Tibial nerve (tissue), 4 donors: Measurements from ENCODE around the gene DENND2D. TPM values are rescaled to one million over a fixed set of nuclear protein-coding genes. Genes with fewer than 3 reads are reported as not detected.

Experiments used
- DNase-seq, 2 donors: peaks; one replicate each; pipeline ENCODE4 v3.0.0-alpha.2; 2019; ENCODE audit warnings: low spot score in 2 of 2
- H3K27ac ChIP-seq, 4 donors: fragments of 200-600 bp; sonication (generic) in 3 of 4; one replicate each; pipeline ENCODE4 v1.5.1; 2017 to 2019; ENCODE audit warnings: mild to moderate bottlenecking in 1 of 4
- H3K27me3 ChIP-seq, 2 donors: fragments of 200-600 bp; sonication (generic) in 1 of 2; one replicate each; pipeline versions ENCODE4 v1.5.1 to v1.6.0; 2017 to 2019
- H3K36me3 ChIP-seq, 3 donors: fragments of 200-600 bp; sonication (generic); one replicate each; pipeline ENCODE4 v1.5.1; 2018 to 2019
- H3K4me1 ChIP-seq, 4 donors: fragments of 200-600 bp; sonication (generic) in 3 of 4; one replicate each; pipeline ENCODE4 v1.5.1; 2017 to 2019
- H3K4me3 ChIP-seq, 4 donors: fragments of 200-600 bp; sonication (generic) in 3 of 4; one replicate each; pipeline ENCODE4 v1.5.1; 2017 to 2019; ENCODE audit warnings: mild to moderate bottlenecking in 1 of 4, moderate library complexity in 1 of 4
- H3K9me3 ChIP-seq, 4 donors: fragments of 200-600 bp; sonication (generic) in 3 of 4; one replicate each; pipeline ENCODE4 v1.5.1; 2017 to 2019
- CTCF ChIP-seq, 5 experiments: fragments of 200-600 bp in 3 of 5; fragments of 450-650 bp in 2 of 5; sonication (generic) in 3 of 5; IDR thresholded peaks; one replicate each; pipeline ENCODE4 v1.5.1; 2016 to 2019; ENCODE audit warnings: antibody characterized with exemption in 5 of 5, mild to moderate bottlenecking in 3 of 5, moderate library complexity in 2 of 5
- EP300 ChIP-seq, 2 donors: sonication (generic); formaldehyde crosslinking; IDR thresholded peaks; one replicate each; pipeline ENCODE4 v1.6.1; 2017; ENCODE audit warnings: antibody characterized with exemption in 2 of 2, mild to moderate bottlenecking in 1 of 2
- POLR2A ChIP-seq, 2 donors: fragments of 450-650 bp; IDR thresholded peaks; one replicate each; pipeline ENCODE4 v1.6.1; 2017; ENCODE audit warnings: antibody characterized with exemption in 2 of 2, mild to moderate bottlenecking in 2 of 2, moderate library complexity in 2 of 2
- WGBS, 2 donors: methylation state at CpG; one replicate each; pipeline ENCODE4 v1.1.5; 2018; 5-methylcytosine and 5-hydroxymethylcytosine counted together
- total RNA-seq, 4 donors: library from RNA; depleted of rRNA; stranded (reverse); fragments of >200 nt; gene quantifications; one replicate each; pipeline ENCODE4 v1.1.0, GENCODE V29; 2016

Gene DENND2D
- total RNA-seq, 4 donors from 2014 or later, result 4.8 to 21.6 (median 8.2) TPM

DNA sequence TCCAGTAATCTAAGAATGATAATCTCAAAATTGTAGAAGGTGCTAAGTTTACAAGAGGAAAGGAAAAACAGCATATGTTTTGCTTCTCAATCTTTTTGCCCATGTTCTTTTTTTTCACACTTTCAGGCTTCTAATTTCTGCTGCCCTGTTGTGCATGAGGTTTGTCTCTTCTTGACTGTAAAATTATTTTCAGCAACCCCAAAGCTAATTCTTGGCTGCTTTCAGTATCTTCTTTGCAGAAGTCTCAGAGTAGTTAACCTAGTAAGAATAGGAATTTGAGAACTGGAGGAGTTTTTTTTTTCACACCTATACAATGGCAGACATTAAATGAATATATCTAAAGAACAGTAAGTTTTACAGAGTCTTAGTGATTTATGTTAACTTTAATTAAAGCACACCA is 26.4 kb downstream of the DENND2D start:
- no peaks in the 10 kb centered on the region for H3K27me3 ChIP-seq
- TF ChIP-seq POLR2A (IDR thresholded peaks at IDR 0.05) (no peak), EP300 (IDR thresholded peaks at IDR 0.05) (no peak)
- no peak for DNase-seq
- no peak overlapping the region for H3K4me3 ChIP-seq
- no peak overlapping the region for H3K27ac ChIP-seq
- H3K4me1 ChIP-seq, result no peaks in the 10 kb centered on the region
- H3K9me3 ChIP-seq, result no peaks in the 10 kb centered on the region
- H3K36me3 ChIP-seq, result peaks cover 0 to 46% (median 0%) of the 10 kb centered on the region in 3 donors

DNA sequence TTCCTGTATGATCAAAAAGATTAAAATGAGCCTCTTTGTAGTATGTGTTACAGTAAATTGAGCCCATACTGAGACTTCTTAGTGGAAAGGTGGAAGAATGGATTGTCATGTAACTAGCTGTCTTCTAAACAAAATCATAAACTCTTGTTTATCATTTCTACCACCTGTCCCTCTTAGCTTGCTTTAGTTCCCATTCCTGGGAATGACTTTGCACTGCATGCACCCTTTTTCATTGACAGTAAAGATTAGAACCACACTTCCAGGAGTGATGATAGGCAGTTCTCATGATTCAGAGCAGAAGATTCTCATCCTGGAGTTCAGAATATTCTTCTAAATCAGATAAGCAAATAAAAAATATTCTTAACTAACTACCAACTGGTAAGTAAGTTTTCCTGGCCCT is 28.0 kb downstream of the DENND2D start:
- Histone ChIP-seq H3K27ac (no peak overlapping the region), H3K9me3 (no peaks in the 10 kb centered on the region), H3K27me3 (no peaks in the 10 kb centered on the region), H3K36me3 (peaks cover 0 to 50% (median 0%) of the 10 kb centered on the region in 3 donors), H3K4me3 (no peak overlapping the region), H3K4me1 (no peaks in the 10 kb centered on the region)
- DNase-seq, result no peak
- TF ChIP-seq POLR2A (IDR thresholded peaks at IDR 0.05) (no peak), CTCF (IDR thresholded peaks at IDR 0.05) (no peak), EP300 (IDR thresholded peaks at IDR 0.05) (no peak)

DNA sequence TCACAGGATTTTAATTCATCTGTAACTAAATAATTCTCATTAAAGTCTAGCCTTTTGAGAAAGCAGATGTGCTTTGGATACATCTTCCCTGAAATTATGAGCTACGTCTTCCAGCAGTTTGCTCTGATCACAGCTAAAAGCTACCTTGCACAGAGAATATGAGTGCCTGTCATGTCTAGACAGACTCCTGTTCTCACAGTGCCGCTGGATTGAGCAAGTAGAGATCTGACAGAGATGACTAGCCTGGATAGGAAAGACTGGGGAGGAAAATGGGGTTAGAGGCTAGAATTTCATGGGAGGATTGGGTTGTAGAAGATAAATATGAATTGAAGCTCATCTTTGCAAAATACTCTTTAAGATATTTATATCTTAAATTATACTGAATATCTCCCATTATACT is 36.3 kb downstream of the DENND2D start:
- Histone ChIP-seq H3K4me1 (no peaks in the 10 kb centered on the region), H3K4me3 (no peak overlapping the region), H3K9me3 (no peaks in the 10 kb centered on the region), H3K36me3 (peaks cover 0 to 52% (median 0%) of the 10 kb centered on the region in 3 donors), H3K27me3 (no peaks in the 10 kb centered on the region), H3K27ac (no peak overlapping the region)
- 94 to 95% methylated on average over 2 of the region's 2 CpGs for WGBS, 2 donors
- TF ChIP-seq CTCF (IDR thresholded peaks at IDR 0.05) (no peak), POLR2A (IDR thresholded peaks at IDR 0.05) (no peak), EP300 (IDR thresholded peaks at IDR 0.05) (no peak)
- DNase-seq, result no peak

- Histone ChIP-seq H3K4me1 (no peaks in the 10 kb centered on the region), H3K27me3 (no peaks in the 10 kb centered on the region), H3K4me3 (no peak overlapping the region), H3K9me3 (no peaks in the 10 kb centered on the region), H3K36me3 (peaks cover 0 to 46% (median 0%) of the 10 kb centered on the region in 3 donors), H3K27ac (no peak overlapping the region)
- DNase-seq, result no peak
- 95 to 96% methylated on average over 4 of the region's 4 CpGs for WGBS, 2 donors
- no peak for TF ChIP-seq POLR2A (IDR thresholded peaks at IDR 0.05)
- no peak for TF ChIP-seq CTCF (IDR thresholded peaks at IDR 0.05)
- no peak for TF ChIP-seq EP300 (IDR thresholded peaks at IDR 0.05)
Measured at GRCh38 chr1:111163363-111163762, 37.1 kb downstream of the DENND2D start.

DNA sequence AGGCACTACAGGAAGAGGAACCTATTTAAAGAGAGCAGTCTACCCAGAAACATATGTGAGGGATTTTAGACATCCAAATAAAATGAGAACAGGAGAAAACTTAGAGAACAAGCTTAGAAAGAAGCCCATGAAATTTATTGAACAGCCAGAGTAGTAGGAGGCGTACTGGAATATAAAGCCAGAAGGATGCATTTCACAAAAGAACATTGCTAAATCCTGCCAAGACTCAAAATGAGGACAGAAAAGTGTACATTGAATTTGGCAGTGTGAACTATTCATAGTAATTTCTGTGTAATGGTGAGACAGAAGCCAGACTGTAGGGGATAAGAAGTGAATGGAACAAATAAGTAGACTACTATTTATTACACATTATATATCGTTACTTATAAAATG is 38.0 kb downstream of the DENND2D start:
- H3K27ac ChIP-seq, result no peak overlapping the region
- no peaks in the 10 kb centered on the region for H3K4me1 ChIP-seq
- no peaks in the 10 kb centered on the region for H3K9me3 ChIP-seq
- no peaks in the 10 kb centered on the region for H3K27me3 ChIP-seq
- no peak for DNase-seq
- TF ChIP-seq POLR2A (IDR thresholded peaks at IDR 0.05), result no peak
- no peak for TF ChIP-seq EP300 (IDR thresholded peaks at IDR 0.05)
- TF ChIP-seq CTCF (IDR thresholded peaks at IDR 0.05), result no peak
- no peak overlapping the region for H3K4me3 ChIP-seq
- H3K36me3 ChIP-seq, result peaks cover 0 to 40% (median 0%) of the 10 kb centered on the region in 3 donors
- WGBS, 2 donors, result 90 to 93% methylated on average over 2 of the region's 2 CpGs
